ENCODE data around the gene MLYCD.

Gene MLYCD

GRCh38 chr16:83972256-83973008 is 73.5 kb downstream of the MLYCD start:
- no peak for DNase-seq

DNA sequence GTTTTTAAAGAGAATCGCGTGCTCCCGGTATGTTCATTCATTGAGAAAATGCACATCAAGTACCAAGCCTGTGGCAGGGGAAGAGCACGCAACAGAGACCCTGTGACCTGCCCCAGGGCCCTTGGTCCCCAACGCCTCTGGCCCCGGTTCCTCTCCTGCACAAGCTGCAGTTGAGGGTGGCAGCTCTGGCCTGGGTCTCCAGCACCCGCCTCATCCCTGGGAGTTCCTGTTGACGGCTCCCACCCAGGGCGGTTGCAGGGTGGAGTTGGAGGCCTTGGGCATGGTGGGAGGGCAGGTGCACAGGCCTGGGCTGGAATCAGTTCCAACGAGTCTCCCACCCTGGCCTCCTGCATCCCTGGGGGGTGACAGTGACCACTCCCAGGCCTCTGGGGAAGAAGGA is 74.2 kb downstream of the MLYCD start:
- no peak for DNase-seq

- no peak for DNase-seq
Measured at GRCh38 chr16:83973581-83974385, 74.9 kb downstream of the MLYCD start.

GRCh38 chr16:83974475-83974874 is 75.6 kb downstream of the MLYCD start:
- DNase-seq = no peak

DNA sequence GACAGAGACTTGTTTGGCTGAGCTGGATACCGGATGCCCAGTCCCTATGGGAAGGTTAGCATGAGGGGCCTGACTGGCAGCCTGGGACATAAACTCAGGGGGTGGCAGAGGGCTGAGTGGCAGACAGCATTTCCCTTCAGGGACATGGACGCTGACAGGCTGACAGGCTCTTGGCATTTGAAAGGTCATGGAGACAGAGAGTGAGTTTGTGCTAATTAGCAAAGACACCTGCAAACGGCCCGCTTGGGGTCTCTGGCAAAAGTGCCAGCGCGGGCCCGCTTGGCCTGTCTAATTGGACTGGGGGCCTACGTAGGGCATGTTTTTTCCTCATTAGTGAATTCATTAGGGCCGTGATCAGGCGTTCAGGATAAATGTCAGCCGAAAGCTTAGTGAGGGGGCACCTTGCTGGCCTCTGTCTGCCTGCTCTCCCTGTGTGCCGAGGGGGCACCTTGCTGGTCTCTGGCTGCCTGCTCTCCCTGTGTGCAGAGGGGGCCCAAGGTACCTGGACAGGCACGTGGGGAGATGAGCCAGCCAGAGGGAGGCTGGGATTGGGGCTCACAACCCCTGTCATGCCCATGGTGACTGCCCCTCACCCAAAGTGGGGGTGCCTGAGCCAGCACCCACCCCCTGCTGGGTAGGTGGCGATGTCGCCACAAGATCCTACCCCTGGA is 76.8 kb downstream of the MLYCD start:
- DNase-seq = no peak

All from GOT3 (cell line).